A549 treated with AZD2906 at 1 μM for 4 hours (cell line): ENCODE results near the gene ATG4D. TPM values are rescaled to one million over a fixed set of nuclear protein-coding genes. Genes with fewer than 3 reads are reported as not detected.

ENCODE experiments used
- total RNA-seq: library from RNA; stranded (reverse); fragments of 200-300 nt; extraction: Qiagen RNA extraction; gene quantifications from 5 replicates; pipeline ENCODE4 v1.2.3, GENCODE V29; 2022

The ATG4D gene
- 16.5 to 23.2 TPM (median 21.6 TPM) in 5 replicates for total RNA-seq

GRCh38 chr19:10543420-10544241, at the start of gene ATG4D:
Gene ATG4D (plus strand): TSS chr19:10543904. CDS start chr19:10544091, 187 bp downstream.

GRCh38 chr19:10503002-10503789, 40.5 kb upstream of the ATG4D start, which contains the start of gene KEAP1:
Gene KEAP1 (minus strand): TSS chr19:10503356. CDS start chr19:10500033, 3,323 bp downstream.

GRCh38 chr19:10517361-10517759, 26.3 kb upstream of the ATG4D start, which contains the start of gene S1PR5:
Gene S1PR5 (minus strand): TSS chr19:10517447. CDS start chr19:10515011, 2,436 bp downstream.

GRCh38 chr19:10565567-10566407, 22.1 kb downstream of the ATG4D start, which contains the start of gene KRI1:
Gene KRI1 (minus strand): TSS chr19:10566010. CDS start chr19:10565999, 11 bp downstream.

GRCh38 chr19:10568826-10569651, 25.3 kb downstream of the ATG4D start, which contains the start of gene CDKN2D:
Gene CDKN2D (minus strand): TSS chr19:10568979. CDS start chr19:10568653, 326 bp downstream.

GRCh38 chr19:10587022-10587838, 43.5 kb downstream of the ATG4D start, which contains the start of gene AP1M2:
Gene AP1M2 (minus strand): TSS chr19:10587312. CDS start chr19:10587231, 81 bp downstream.

Other genes starting within 250 kb of the ATG4D start
- 0.79 to 2.7 TPM (median 1.7 TPM) in 5 replicates for gene ZGLP1, start 234.1 kb upstream of the ATG4D start, total RNA-seq
- gene FDX2, start 227.9 kb upstream of the ATG4D start, total RNA-seq: 17.5 to 35.4 TPM (median 33.0 TPM) in 5 replicates
- 22.9 to 30.6 TPM (median 28.8 TPM) in 5 replicates for gene RAVER1, start 210.4 kb upstream of the ATG4D start, total RNA-seq
- 6.2 to 9.8 TPM (median 8.2 TPM) in 5 replicates for gene ICAM3, start 204.3 kb upstream of the ATG4D start, total RNA-seq
- gene TYK2, start 163.3 kb upstream of the ATG4D start, total RNA-seq: 28.2 to 42.9 TPM (median 38.1 TPM) in 5 replicates
- 154 to 196 TPM (median 180 TPM) in 5 replicates for gene CDC37, start 140.4 kb upstream of the ATG4D start, total RNA-seq
- 3.8 to 4.7 TPM (median 4.1 TPM) in 5 replicates for gene PDE4A, start 123.4 kb upstream of the ATG4D start, total RNA-seq
- 47.1 to 61.8 TPM (median 52.3 TPM) in 5 replicates for gene KEAP1, start 40.5 kb upstream of the ATG4D start, total RNA-seq
- 0.97 to 1.5 TPM (median 1.4 TPM) in 5 replicates for gene S1PR5, start 26.5 kb upstream of the ATG4D start, total RNA-seq
- 13.5 to 16.6 TPM (median 15.2 TPM) in 5 replicates for gene KRI1, start 22.1 kb downstream of the ATG4D start, total RNA-seq
- gene CDKN2D, start 25.1 kb downstream of the ATG4D start, total RNA-seq: 4.4 to 7.4 TPM (median 5.7 TPM) in 5 replicates
- gene AP1M2, start 43.4 kb downstream of the ATG4D start, total RNA-seq: 26.1 to 54.3 TPM (median 40.6 TPM) in 5 replicates
- 7.4 to 9.4 TPM (median 9.0 TPM) in 5 replicates for gene SLC44A2, start 81.6 kb downstream of the ATG4D start, total RNA-seq
- 153 to 165 TPM (median 160 TPM) in 5 replicates for gene ILF3, start 110.4 kb downstream of the ATG4D start, total RNA-seq
- 29.8 to 36.2 TPM (median 33.0 TPM) in 5 replicates for gene QTRT1, start 157.5 kb downstream of the ATG4D start, total RNA-seq
- 50.3 to 58.7 TPM (median 54.2 TPM) in 5 replicates for gene DNM2, start 174.2 kb downstream of the ATG4D start, total RNA-seq